ENCODE data around the gene MDM2.

- TF ChIP-seq CTCF (conservative IDR thresholded peaks at IDR 0.05; ENCODE audit: low read length) (no peak), EZH2phosphoT487 (IDR thresholded peaks at IDR 0.05; ENCODE audit: borderline replicate concordance, low read depth, low read length) (no peak)
Measured at GRCh38 chr12:68796399-68796798, 11.6 kb upstream of the MDM2 start.

Data from OCI-LY7 (cell line).